ENCODE measurements around the gene TNS3.

TNS3 gene

DNA sequence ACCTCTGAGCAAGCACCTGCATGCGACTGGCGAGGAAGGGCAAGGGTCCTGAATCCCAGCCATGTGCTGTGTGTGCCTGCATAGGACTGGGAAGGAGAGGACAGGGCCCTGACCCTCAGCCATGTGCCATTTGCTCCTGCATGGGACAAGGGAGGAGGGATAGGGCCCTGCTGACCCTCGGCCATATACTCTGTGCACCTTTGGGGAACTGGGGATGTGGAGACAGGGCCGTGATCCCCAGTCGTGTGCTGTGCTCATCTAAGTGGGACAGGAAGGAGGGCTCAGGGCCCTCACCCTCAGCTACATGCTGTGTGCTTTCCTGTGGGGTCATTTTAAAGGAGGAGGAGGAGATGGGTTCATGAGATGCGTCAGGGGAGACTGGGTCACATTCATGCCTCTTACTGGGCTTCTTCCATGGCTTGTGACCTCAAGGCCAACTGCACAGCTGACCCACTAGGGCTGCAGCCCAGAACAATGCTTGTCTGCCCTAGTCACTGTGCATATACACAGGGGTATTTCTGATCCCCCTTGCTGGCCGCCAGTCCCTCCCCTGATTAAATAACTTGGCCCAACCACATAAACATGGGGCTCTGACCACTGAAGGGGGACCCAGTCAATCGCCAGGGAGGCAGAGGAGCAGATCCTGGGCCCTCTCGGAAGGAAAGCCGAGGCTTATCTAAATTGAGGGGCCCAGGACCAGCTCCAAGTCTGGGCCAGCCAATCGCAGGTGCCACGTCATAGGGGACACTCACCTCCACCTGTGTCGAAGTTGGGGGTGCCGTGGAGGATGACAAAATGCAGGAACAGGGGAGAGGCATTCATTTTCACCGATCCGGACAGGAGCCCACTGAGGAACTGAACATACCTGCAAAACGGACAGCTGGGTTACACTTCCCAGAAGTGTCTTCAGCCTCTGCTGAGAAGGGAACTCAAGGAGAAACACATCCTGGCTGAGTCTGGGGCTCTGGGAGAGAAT, 167.3 kb downstream of the TNS3 start:
- in situ Hi-C loops (cut with HindIII; ENCODE audit: low sequenced_read_pairs): no loop called here

GRCh38 chr7:47413526-47414341, 168.2 kb downstream of the TNS3 start:
- in situ Hi-C loops (cut with HindIII; ENCODE audit: low sequenced_read_pairs): no loop called here

- in situ Hi-C loops (cut with HindIII; ENCODE audit: low sequenced_read_pairs): no loop called here
These were observed 170.0 kb downstream of the TNS3 start for GRCh38 chr7:47411901-47412300.

DNA sequence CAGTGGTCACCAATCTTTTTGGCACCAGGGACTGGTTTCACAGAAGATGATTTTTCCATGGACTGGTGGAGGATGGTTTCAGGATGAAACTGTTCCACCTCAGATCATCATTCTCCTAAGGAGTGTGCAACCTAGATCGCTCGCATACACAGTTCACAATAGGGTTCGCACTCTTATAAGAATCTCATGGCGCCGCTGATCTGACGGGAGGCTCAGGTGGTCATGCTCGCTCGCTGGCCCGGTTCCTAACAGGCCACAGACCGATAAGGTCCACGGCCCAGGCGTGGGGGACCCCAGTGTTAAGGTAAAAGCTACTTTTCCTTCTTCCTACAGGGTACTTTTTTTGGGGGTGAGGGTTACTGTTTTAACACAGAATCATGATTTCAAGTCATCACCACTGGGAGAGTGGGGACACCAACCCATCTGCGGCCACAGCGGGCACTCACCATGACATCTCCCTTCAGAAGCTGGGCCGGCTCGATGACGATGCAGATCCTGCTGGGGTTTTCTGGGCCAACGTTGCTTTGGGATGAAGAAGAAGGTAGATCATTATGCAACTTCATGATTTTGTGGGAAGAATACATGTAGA, 170.5 kb downstream of the TNS3 start:
- in situ Hi-C loops (cut with HindIII; ENCODE audit: low sequenced_read_pairs): no loop called here

- in situ Hi-C loops (cut with HindIII; ENCODE audit: low sequenced_read_pairs): no loop called here
These were observed 173.2 kb downstream of the TNS3 start for GRCh38 chr7:47408675-47409074.

DNA sequence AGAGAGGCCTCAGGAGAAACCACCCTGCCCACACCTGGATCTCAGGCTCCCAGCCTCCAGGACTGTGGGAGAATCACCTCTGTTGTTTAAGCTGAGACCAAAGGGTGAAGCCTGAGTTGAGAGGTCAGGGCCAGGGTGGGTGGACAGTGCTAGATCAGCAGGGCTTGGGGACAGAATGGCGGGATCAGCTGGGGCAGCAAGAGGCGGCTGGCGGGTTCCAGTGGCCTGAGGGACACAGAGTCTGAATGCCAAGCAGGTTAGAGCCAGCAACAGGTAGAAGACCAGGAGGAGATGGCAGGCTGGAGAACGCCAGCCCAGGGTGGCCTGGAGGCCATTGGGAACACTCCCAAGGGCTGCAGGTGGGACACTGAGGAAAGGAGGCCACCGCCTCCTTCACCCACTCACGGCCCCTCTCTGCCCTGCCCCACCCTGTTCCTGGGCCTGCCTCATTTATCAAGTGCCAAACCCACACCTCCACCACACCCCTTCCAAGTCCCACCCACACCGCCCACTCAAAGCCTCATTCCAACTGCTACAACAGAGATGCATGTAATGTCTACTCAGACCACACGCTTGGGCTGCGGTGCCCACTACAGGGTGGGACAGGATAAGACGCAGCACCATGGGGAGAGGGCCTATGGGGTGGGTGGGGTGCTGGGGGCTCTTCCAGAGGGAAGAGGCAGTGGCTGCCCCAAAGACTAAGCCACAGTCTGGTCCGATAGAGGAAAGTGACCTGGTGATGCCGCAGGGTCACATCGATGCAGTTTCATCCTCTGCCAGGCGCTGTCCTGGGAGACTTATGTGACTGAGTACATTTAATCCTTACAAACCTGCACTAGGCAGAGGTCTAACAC, 173.9 kb downstream of the TNS3 start:
- in situ Hi-C loops (cut with HindIII; ENCODE audit: low sequenced_read_pairs): no loop called here

DNA sequence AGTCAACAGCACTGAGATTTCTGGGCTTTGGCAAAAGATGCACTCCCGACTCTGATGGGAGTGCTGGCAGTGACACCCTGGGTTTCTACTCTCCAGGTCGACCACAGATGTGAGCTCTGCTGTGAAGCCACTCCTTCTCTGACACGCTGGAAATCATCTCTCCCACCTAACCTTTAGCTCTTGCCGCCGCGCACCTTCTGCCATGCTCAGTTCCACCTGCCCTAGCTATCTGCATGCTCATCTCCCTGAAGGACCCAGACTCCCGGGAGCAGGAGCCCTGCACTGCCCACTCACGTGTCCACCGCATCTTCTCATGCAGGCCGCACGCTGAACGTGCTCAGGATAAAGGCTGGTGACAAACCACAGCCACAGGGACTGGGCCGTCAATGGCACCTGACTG, 174.8 kb downstream of the TNS3 start:
- in situ Hi-C loops (cut with HindIII; ENCODE audit: low sequenced_read_pairs): no loop called here

DNA sequence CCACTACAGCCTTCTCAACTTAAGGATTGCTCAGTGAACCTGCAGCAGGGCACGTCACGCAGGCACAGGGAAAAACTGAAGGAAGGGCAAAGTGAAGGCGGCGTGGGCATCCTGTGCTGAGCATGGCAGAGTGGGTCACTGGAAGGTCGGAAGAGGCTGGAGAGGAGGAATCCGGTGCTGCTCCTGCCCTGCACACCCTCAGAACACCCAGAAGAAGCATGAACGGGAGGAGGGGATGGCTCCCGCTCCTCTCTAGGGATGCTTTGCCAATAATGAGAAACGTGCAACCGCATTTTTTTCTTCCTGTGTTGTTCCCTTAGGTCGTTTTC, 175.1 kb downstream of the TNS3 start:
- in situ Hi-C loops (cut with HindIII; ENCODE audit: low sequenced_read_pairs): no loop called here

DNA sequence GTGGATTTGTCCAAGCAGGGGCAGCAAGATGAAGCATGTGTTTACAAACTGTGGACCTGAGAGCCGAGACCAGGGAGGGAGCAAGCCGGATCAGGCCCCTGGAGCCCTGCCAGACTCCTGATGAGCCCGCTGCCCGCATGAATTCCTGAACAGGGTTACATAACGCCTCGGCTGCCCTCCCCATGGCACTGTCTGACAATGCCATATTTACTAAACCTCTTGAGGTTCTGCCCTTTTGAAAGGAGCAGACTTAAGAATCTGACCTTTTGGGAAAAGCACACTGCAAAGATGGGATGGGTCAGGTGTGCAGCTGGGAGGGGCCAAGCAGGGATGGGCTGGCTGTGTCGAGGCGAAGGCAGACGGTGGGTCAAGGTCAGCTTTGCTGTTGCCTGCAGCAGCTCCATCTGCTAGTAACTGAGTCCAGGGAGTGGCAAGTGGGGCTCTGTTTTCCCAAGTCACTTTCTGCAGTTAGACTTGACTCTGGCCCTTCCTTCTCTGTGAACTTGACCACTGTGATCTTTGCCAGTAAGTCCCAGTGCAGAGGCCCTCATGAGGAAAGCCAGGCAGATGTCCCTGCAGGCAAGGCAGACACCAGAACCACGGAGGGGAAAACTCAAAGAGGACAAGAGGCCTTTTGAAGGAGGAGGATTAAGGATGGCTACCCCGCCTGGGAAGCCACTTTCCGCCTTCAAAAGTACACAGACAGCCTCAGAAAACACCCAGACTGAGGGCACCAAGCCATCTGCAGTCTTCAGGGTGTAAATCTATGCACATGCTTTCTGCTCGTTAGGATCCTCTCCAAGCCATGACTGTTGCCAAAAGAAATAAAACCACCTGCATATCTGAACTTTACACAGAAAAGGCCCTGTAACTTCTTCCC, 175.8 kb downstream of the TNS3 start:
- in situ Hi-C loops (cut with HindIII; ENCODE audit: low sequenced_read_pairs): no loop called here

DNA sequence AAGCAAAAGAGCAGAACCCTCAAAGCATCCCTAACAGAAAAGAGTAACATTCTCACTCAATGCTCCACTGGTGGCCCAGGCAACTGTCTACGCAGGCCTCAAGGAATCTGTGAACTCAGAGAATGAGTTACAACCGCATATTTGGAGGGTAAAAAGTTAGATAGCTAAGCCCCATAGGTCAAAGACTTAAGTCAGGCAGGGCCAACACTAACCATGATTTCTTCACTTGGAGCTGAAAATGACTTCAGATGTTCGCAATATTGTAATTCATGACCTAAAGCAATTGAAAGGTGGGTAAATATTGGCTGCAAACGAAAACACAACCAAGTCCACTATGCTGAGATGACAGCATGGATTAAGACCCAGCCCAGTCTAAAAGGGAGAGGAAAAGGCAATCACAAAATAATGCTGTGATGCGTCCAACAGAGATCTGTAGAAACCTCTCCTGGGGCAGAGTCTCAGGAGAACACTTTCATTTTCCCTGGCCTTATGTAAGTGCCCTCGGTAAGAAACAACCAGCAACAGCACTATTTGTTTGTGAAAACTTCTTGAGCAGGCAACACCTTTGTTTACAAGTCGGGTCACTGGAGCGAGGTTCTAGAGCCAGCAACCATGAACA, 176.5 kb downstream of the TNS3 start:
- in situ Hi-C loops (cut with HindIII; ENCODE audit: low sequenced_read_pairs): no loop called here

GRCh38 chr7:47404010-47404409, 177.9 kb downstream of the TNS3 start:
- in situ Hi-C loops (cut with HindIII; ENCODE audit: low sequenced_read_pairs): no loop called here

DNA sequence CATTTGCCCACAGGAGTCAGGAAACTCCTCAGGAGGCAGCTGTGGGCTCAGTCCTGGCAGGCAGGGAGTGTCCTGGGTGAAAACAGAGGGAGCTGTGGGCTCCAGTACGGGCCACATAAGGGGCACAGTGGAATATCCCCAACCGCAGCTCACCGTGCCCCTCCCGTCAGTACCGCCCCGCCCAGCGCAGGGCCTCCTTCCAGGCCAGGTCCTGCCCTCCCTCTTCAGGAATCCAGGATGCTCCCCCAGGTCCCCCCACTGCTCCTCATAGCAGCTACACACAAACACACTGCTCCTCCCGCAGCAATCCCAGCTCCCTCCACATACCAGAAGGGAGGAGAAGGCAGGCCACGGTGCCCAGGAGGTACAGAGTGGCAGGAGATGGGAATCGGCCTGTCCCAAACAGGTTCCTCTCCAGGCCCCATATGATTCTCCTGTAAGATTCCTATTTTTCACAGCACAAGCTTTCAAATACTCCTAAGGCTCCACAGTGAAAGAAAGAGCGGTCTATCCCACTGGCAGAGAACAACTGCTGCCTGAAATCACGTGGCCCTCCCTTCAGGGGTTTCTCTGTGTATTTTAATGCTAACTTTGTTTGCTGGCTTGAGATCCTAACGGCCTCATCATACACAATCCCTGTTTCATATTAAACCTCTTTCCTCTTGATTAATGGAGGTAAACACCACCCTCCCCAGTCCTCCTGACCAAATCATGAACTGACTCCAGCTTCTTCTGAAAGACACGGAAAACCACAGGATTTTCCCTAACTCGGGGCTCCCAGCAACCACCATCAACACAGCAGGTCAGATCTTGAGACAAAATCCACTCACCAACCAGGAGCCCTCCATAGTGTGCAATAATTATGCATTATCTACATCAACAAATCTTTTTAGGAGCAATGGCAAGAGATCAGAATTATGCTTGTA, 178.7 kb downstream of the TNS3 start:
- in situ Hi-C loops (cut with HindIII; ENCODE audit: low sequenced_read_pairs): no loop called here

GRCh38 chr7:47401611-47402570, 180.0 kb downstream of the TNS3 start:
- in situ Hi-C loops (cut with HindIII; ENCODE audit: low sequenced_read_pairs): no loop called here

- in situ Hi-C loops (cut with HindIII; ENCODE audit: low sequenced_read_pairs): no loop called here
These were observed 181.1 kb downstream of the TNS3 start for GRCh38 chr7:47400741-47401206.

- in situ Hi-C loops (cut with HindIII; ENCODE audit: low sequenced_read_pairs): no loop called here
These were observed 181.9 kb downstream of the TNS3 start for GRCh38 chr7:47400001-47400400.

DNA sequence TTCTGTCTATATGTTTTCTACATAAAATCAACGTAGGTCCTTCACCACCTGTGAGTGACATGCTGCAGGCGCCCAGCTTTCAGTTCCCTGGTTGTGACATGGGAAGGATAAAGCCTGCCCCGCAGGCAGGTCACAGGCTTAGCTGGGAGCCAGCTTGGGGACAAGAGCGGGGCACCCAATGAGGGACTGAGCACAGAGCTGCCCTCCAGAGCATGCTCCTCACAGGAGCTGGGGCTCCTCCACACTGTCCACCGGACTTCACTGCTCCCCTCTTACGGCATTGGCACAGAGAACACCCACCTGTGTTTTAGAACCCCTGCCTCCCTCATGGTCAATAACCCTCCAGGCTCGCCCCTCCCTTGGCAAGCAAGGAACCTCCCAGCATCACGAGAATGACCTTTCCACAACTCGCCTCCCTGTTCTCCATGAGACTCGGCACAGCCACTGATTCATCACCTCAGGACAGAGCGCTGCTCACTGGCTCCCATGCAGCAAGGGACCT, 187.1 kb downstream of the TNS3 start:
- in situ Hi-C loops (cut with HindIII; ENCODE audit: low sequenced_read_pairs): no loop called here

GRCh38 chr7:47394216-47394615, 187.7 kb downstream of the TNS3 start:
- in situ Hi-C loops (cut with HindIII; ENCODE audit: low sequenced_read_pairs): no loop called here
